Measurements from ENCODE around the gene NAA80. TPM values are rescaled to one million over a fixed set of nuclear protein-coding genes. Genes with fewer than 3 reads are reported as not detected.

Gene NAA80
- total RNA-seq, 1 donor from 2014 or later, result 8.5 TPM

DNA sequence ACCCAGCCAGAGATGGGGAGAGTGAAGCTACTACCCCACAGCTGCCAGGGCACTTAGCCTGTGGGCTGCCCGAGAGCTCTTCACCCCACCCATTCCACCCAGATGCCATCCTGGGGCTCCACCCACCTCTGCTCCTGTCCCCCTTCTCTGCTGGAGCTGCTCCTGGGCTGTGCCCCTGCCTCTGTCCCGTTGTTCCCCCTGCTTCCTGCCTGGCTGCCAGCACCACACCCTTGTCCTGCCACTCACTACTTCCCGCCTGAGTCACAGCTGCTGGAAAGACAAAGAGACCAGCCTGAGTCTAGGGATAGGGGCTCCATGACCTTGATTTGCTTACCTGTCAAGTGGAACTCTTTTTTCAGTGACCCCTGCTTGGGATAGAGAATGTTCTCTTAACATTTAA, 50.8 kb downstream of the NAA80 start:
- intact Hi-C loops (cut with DNase I), result no loop called here
- DNase-seq (ENCODE audit: low spot score), result no peak

DNA sequence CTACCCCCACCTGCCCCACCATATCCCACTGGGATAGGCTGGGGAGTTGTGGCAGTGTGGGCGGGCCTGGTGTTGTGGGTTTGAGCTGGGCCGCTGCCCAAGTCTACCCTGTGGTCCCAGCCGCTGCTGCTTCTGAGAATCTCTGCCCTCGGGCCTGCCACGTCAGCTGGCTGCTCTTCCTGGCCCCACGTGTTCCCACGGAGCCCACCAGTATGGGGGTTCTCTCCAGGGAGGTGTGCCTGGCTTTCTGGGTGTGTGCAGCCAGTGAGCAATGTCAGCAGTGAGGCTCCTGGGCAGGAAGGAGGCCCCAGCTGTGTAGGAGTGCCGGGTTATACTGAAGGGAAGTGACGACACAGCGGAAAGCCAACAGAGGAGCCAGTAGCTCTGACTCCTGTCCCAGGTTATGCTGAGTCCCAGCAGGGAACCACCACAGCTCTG, 52.7 kb downstream of the NAA80 start:
- intact Hi-C loops (cut with DNase I), result loop anchor here (1.0 kb wide), 1 partner anchor 19 kb away; no protein-coding TSS in a partner anchor
- DNase-seq (ENCODE audit: low spot score), result no peak

Other genes starting within 250 kb of the NAA80 start
- gene RBM5, start 210.5 kb downstream of the NAA80 start, total RNA-seq, result 85.3 TPM
- 10.0 TPM for gene SEMA3F, start 144.1 kb downstream of the NAA80 start, total RNA-seq
- gene GNAT1, start 107.8 kb downstream of the NAA80 start, total RNA-seq, result not detected
- gene SLC38A3, start 94.1 kb downstream of the NAA80 start, total RNA-seq, result 6.6 TPM
- gene GNAI2, start 63.2 kb downstream of the NAA80 start, total RNA-seq, result 153 TPM
- 26.5 TPM for gene SEMA3B, start 30.3 kb downstream of the NAA80 start, total RNA-seq
- 25.7 TPM for gene LSMEM2, start 20.3 kb downstream of the NAA80 start, total RNA-seq
- gene IFRD2, start 7.0 kb downstream of the NAA80 start, total RNA-seq, result 45.7 TPM
- gene HYAL3, start within 50 bp of the NAA80 start, total RNA-seq, result 1.3 TPM
- gene HYAL1, start 4.2 kb upstream of the NAA80 start, total RNA-seq, result 51.6 TPM
- 42.0 TPM for gene HYAL2, start 23.3 kb upstream of the NAA80 start, total RNA-seq
- 24.5 TPM for gene TUSC2, start 28.8 kb upstream of the NAA80 start, total RNA-seq
- 11.0 TPM for gene RASSF1, start 41.4 kb upstream of the NAA80 start, total RNA-seq
- 0.35 TPM for gene ZMYND10, start 46.3 kb upstream of the NAA80 start, total RNA-seq
- 19.1 TPM for gene NPRL2, start 51.4 kb upstream of the NAA80 start, total RNA-seq
- 6.4 TPM for gene CYB561D2, start 51.5 kb upstream of the NAA80 start, total RNA-seq
- 26.6 TPM for gene TMEM115, start 60.1 kb upstream of the NAA80 start, total RNA-seq
- 1.4 TPM for gene CACNA2D2, start 204.2 kb upstream of the NAA80 start, total RNA-seq

Measured in cardiac septum (tissue), 1 donor.